Measurements from ENCODE around the gene MYL6.

MYL6 gene

GRCh38 chr12:56129206-56129941 lies 28.8 kb upstream of the MYL6 start:
- no peak for DNase-seq (ENCODE audit: low spot score)

GRCh38 chr12:56129942-56130495 lies 28.1 kb upstream of the MYL6 start:
- no peak for DNase-seq (ENCODE audit: low spot score)

- DNase-seq (ENCODE audit: low spot score): no peak
Measured at GRCh38 chr12:56130876-56131275, 27.3 kb upstream of the MYL6 start.

GRCh38 chr12:56134897-56135296 lies 23.3 kb upstream of the MYL6 start:
- DNase-seq (ENCODE audit: low spot score): no peak

- DNase-seq (ENCODE audit: low spot score): no peak
Measured at GRCh38 chr12:56137853-56138571, 20.1 kb upstream of the MYL6 start.

- no peak for DNase-seq (ENCODE audit: low spot score)
Measured at GRCh38 chr12:56141946-56142784, 16.0 kb upstream of the MYL6 start.

- no peak for DNase-seq (ENCODE audit: low spot score)
Measured at GRCh38 chr12:56143217-56143616, 14.9 kb upstream of the MYL6 start.

- DNase-seq (ENCODE audit: low spot score): no peak
Measured at GRCh38 chr12:56143870-56144269, 14.3 kb upstream of the MYL6 start.

- no peak for DNase-seq (ENCODE audit: low spot score)
Measured at GRCh38 chr12:56145217-56145616, 12.9 kb upstream of the MYL6 start.

GRCh38 chr12:56146492-56147460 lies 11.4 kb upstream of the MYL6 start:
- no peak for DNase-seq (ENCODE audit: low spot score)

- no peak for DNase-seq (ENCODE audit: low spot score)
Measured at GRCh38 chr12:56150563-56150962, 7.6 kb upstream of the MYL6 start.

GRCh38 chr12:56151672-56152131 lies 6.5 kb upstream of the MYL6 start:
- peak; percentile 76 for DNase-seq (ENCODE audit: low spot score)

GRCh38 chr12:56152132-56152755 lies 5.9 kb upstream of the MYL6 start, which contains the start of gene MYL6B:
TSS of gene MYL6B (plus strand) at chr12:56152587. CDS start at chr12:56153919, 1,332 bp downstream.
- DNase-seq (ENCODE audit: low spot score): peak; percentile 93

- no peak for DNase-seq (ENCODE audit: low spot score)
Measured at GRCh38 chr12:56152756-56153677, 5.1 kb upstream of the MYL6 start.

- DNase-seq (ENCODE audit: low spot score): no peak
Measured at GRCh38 chr12:56153678-56154065, 4.5 kb upstream of the MYL6 start.

- no peak for DNase-seq (ENCODE audit: low spot score)
Measured at GRCh38 chr12:56154246-56154771, 3.9 kb upstream of the MYL6 start.

GRCh38 chr12:56154818-56155217 lies 3.3 kb upstream of the MYL6 start:
- no peak for DNase-seq (ENCODE audit: low spot score)

- DNase-seq (ENCODE audit: low spot score): no peak
Measured at GRCh38 chr12:56155256-56155845, 2.8 kb upstream of the MYL6 start.

Measured in HuH-7 (cell line).